ENCODE data around the gene PLEKHA1.
A peak's percentile ranks its signal among the peaks of the same experiment; 100 is the strongest.

- TF ChIP-seq CTCF (IDR thresholded peaks at IDR 0.05; ENCODE audit: insufficient read depth, low read length) (no peak), POLR2AphosphoS5 (IDR thresholded peaks at IDR 0.05; ENCODE audit: low read depth) (no peak), GABPA (IDR thresholded peaks at IDR 0.05; ENCODE audit: low read depth) (peak; percentile 30; the same call in 1 of the 2 replicates), REST (IDR thresholded peaks at IDR 0.05; ENCODE audit: insufficient replicate concordance, low read depth) (no peak)
Measured at GRCh38 chr10:122374237-122374858, at the start of gene PLEKHA1.

All from HL-60 (cell line).